GM19463 (cell line): ENCODE results near the gene ARFGAP2.

Experiments
- ATAC-seq: cut with Tn5 transposase; IDR thresholded peaks from one replicate; pipeline ENCODE4 v1.9.1; 2021; ENCODE audit warnings: mild to moderate bottlenecking, moderate library complexity; ENCODE audit not compliant: unreplicated experiment

Gene ARFGAP2

DNA sequence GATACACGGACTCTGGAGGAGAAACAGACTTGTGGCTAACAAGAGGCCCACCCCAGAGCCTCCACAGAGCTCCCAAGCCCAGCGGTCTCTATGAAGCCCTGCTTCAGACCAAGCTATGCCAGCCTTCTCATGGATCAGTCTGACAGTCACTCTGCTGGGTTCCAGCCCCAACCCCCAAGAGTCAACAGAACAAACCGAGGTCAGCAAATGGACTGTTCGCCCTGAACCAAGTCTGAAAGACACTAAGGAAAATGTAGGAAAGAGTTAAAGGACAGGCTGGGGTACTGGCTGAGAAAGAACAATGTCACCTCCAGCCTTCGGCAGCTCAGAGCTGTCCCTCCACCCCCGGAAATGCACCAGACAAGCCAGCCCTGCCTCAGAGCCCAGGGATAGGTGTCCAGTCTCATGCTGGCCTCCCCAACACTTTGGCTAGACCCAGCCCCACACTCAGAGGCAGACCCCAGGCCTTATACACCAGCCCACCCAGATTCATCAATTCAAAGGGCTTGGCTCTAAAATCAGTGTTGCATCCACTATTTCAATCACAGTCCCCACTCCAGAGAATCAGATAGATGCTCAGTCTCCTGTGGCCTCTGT is 3.8 kb downstream of the ARFGAP2 start:
- ATAC-seq: no peak

DNA sequence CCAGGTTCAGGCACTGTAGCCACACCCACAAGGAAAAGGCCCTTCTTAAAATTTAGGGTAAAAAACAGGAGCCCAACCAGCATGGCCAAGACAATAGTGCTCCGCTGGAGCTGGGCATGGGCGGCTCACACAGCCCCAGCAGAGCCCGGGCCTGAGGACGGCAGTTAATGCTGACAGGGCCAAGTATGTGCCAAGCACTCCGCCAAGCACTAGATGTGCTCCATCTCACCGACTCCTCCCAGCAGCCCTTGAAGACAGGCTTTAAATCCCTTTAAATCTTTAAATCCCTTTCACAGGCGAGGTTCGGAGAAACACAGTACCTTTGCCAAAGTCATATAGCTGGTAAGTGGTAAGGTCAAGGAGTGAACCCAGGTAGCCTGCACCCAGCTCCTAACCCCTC is 4.8 kb downstream of the ARFGAP2 start:
- no peak for ATAC-seq

DNA sequence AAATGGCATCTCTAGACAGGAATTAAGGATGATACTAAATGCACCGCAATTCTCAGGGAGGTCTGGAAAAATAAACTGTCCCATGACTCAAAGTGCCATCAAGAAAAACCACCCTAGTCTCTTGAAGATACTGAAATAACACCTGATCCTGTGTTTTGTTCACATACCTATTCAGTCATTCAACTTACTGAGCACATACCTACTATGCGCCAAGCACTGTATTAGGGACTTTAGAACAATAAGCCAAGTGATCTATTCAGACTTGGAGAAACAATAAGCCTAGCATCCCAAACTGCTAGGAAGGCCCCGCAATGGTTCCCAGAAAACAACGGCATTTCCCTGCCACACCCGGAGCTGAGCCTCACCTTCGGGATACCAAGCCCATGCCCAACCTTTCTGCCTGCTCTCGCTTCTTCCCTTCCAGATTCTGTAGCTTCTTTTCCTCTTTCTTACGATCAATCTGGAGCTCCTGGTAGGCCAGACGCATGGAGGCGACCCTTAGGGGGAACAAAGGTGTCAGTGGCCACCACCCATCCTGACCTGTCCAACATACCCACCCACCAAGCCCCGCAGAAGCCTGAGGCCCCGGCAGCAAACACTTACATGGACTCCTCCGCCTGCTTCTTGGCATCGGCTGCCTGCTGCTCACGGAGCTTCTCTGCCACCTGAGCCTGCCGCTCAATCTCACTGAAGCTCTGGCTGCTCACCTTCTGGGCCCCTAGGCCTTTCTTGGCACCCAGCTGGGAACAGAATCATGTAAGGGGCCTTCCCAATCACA is 5.4 kb downstream of the ARFGAP2 start:
- ATAC-seq: no peak

DNA sequence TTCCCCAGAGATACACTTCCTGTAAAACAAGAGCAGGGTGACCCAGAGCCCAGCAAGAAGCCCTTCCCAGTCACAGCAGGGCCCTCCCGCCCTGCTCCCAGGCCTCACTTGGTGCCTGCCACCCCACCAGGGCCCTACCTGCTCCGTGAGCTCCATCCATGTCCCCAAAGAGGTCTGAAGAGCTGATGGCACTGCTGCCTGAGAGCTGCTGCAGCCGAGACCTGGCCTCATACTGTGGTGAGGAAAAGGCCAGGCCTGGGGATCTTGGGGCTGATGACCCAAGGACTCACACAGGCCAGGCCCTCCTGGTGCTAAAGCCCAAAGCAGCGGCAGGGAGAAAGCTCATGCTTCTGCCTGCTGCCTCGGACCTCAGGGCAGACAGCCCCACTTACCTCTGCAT is 10.3 kb downstream of the ARFGAP2 start:
- no peak for ATAC-seq

DNA sequence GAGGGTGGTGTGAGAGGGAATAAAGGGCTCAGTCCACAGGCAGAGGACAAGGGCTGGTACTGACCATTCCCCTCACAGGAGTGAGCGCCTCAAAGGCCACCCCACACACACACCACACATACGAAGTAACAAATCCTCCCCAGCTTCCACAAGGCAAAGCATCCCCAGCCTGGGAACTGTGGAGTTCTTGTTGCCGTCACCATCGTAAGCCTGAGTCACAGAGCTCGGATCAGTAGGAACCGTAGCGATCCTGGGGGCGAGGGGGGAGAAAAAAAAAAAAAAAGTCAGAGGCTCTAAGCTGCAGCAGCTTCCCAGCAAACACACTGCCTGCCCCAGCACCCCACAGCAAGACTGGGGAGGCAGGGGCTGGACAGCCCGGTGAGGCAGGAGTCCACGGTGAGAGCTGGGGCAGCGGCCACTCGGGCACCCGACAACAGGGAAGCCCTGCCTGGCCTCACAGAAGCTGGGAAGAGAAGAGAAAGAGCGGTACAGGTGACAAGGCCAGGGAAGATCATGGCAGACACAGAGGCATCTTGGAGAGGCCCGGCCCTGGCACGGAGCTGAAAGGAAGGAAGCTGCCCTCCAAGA is 11.3 kb downstream of the ARFGAP2 start:
- ATAC-seq: no peak

DNA sequence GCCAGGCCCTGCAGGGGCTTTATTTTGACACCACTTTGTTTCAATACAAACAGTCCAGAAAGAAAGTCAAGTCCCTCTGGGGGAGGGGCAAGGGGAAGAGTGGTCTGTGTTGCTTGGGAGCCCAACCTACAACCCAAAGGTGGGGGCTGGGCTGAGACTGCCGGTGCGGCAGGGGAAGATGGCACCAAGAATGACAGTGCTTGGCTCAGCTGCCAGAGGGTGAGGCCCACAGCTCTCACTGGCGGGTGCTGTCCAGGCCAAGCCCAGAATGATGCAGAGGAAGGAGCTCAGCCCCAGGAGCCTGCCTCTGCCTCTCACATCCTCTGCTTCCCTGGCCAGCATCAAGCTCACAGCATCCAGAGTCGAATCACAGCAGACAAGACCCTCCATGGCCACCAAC is 12.4 kb downstream of the ARFGAP2 start:
- ATAC-seq: no peak

DNA sequence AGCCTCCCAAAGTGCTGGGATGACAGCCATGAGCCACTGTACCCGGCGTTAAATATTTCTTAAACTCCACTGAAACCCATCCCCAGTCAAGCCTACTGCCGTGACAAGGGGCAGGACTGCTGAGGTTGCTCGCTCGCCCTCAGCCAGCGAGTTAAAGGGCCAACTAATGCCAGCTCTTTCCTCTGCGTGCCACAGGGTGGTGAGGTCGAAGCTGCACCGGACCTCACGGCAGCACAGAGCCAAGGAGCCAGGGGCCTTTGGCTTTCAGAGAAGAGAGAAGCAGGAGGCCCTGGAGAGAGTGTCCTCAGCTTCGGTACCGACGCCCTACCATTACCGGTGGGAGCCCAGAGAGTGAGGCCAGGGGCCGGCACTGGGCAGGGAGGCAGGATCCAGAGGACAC is 12.8 kb downstream of the ARFGAP2 start:
- ATAC-seq: no peak

DNA sequence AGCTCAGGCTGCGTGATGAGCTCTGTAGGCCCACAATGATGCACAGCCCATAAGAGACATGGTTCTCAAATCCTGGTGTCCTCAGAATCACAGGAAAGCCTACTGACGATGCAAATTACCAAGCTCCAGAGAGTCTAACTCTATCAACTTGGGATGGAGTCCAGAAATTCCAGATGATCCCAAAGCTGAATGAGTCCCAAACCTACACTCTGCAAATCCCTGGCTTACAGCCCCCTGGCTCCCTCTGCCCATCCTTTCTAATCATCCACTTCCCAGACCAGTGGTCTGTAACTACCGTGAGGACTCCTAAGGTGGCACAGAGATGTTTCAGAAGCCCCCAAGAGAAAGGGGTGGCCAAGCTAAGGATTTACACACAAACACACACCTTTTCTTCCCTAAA is 13.5 kb downstream of the ARFGAP2 start:
- ATAC-seq: no peak

DNA sequence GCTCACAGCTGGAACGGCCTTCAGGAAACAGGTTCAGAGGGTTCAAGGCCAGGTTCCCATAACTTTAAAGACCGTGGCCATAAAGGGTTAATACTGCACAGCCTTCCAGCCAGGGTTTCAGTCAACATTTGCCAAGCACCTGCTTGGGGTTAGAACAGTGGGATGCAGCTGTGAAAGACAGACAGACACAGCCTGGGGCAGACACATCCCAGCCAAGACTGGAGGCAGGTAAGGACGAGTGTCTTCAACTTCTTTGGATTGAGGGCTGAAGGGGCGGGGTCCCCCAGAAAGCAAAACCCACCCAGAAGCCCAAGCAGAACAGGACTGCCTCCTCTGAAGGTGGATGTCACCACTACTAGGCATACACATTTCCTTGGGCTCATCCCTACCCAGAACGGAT is 14.3 kb downstream of the ARFGAP2 start:
- ATAC-seq: no peak

DNA sequence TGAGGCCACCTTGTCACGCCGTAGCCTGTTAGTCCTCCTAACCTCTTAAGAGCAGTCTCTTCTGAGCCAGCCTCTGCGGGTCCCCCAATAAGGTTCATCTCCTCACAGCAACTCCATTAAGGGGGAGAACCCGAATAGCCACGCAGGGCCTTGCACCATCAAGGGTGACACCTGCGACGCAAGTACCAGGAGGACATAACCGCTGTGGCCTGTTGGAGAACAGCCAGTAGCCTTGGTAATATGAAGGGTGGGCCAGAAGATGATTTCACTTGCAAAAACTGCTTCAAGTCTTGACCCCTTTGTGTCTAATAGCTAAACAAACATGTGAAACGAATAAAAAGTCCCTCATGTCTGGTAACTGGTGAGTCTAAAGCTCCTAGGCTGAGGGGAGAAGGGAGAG is 14.8 kb downstream of the ARFGAP2 start:
- no peak for ATAC-seq

DNA sequence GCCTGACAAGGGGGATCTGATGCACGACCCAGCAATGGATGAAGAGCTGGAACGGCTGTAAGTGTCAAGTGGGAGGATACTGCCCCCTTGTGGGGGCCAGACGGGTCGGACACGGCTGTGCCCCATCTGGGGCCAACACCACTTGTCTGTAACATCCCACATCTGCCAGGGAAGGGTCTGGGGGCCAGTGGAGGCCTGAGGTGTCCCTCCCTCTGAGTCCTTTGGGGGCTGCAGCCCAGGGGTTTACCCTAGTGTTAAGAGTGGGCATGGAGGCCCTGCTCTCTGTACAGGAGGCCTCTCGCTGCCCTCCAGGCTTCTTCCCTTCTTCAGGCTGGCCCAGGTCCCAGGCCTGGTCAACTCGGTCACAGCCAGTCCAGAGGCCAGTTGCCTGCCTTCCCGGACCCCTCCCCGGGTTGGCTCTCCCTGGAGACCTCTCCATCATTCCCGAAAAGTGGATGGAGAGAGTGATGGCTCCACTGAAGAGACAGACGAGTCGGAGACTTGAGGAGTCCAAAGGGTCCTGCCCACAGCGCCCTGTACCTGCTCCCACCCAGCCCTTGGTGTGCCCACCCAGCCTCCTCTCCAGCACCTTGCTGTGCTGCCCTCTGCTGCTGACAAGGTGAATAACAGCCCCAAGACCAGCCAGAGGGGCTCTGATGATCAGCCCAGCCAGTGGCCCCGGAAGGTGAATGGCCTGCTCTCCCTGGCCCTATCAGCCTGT is 15.4 kb downstream of the ARFGAP2 start:
- peak; percentile 76 for ATAC-seq

DNA sequence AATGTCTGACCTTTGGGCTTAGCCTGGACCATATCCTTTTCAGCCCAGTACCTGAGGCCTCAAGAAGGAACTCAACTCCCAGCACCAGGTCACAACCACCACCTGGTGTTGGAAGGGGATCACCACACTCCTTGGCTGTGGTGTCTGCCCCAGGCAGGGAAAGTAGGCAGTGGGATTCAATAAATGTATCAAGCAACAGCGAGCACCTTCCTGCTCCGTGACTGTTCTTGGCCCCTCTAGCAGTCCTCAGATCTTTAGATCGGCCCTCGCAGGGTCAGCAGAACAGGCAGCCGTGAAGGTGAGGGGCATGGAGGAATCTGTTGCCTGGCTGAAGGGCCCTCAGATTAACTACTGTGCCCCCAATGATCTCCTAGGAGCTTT is 15.9 kb downstream of the ARFGAP2 start:
- no peak for ATAC-seq

DNA sequence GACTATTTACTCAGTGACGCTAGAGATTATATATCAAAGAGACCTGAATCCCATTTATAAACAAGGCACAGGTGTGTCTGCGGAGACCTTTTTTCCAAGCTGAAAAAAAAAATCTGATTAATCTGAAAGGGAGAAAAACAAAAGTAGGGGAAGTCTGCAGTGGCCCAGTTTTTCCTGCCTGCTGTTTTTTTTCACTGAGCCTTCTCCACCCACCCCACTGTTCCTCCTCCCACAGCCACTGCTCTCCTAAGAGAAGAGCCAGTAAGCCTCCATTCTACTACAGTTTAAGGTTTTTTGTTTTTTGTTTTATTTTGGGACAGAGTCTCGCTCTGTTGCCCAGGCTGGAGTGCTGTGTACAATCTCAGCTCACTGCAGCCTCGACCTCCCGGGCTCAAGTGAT is 18.4 kb downstream of the ARFGAP2 start:
- ATAC-seq: no peak

DNA sequence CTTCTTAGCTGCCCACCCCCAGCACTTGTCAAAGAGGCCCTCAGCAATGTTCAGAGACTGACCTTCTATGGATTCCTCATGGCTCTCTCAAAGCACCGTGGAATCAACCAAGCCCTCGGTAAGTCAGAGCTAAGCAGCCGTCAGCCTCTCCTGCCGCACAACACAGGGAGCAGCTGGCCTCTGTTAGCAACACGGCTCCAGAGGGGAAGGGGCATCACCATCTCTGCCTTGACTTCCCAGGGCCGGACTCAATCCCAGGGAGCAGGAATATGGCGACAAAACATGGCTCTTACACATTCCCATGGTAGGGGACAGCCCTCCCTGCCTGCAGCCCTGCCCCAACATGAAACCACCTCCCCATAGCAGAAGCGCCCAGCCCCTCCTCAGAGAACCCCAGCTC is 18.9 kb downstream of the ARFGAP2 start:
- ATAC-seq: no peak

DNA sequence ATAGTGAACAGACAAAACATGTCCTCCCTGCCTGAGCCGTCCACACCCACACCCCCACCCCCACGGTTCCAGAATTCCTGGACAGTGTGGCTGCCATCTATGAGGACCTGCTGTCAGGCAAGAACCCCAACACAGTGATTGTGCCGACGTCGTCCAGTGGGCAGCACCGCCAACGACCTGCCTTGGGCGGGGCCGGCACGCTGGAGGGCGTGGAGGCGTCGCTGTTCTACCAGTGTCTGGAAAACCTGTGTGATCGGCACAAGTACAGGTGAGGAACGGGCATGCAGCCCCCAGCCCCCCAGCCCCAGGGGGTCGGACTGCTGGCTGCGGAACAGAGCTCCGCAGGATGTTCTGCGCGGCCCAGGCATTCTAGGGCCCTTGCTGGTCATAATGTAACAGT is 19.7 kb downstream of the ARFGAP2 start:
- ATAC-seq: no peak

DNA sequence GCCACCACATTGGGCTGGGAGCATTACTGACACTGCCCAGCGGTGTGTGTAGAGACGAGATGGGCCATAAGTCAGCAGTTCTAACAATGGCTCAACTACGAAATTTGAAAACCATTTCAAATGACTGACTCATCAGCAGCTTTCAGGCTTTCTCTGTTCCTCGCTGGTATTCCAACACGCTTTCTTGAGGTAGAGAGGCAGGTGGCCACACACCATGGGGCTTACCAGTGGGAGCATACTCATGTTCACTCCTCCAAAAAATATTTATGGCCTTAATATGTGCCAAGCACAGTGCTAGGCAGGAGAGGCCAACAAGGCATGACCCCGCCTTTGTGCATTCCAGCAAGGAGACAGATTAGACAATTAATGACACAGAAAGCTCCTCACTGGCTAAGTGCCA is 20.3 kb downstream of the ARFGAP2 start:
- ATAC-seq: no peak

DNA sequence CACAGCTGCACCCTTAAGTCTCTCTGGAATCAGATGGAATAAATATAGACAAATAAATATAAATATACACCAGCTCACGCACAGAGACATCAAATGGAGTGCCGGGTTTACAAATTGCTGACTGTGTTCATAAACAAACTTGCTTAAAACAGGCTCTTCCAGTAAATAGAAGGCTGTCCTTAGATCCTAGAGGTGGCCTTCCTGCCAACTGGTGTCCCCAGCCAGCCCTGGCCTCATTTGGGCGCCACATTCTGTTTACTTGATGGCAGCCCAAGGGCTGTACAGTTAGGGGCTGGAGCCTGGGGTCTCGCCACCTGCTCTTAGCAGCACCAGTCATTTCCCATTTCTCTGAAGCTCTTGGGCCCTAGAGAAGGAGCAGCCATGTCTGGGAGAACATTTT is 20.8 kb downstream of the ARFGAP2 start:
- no peak for ATAC-seq

DNA sequence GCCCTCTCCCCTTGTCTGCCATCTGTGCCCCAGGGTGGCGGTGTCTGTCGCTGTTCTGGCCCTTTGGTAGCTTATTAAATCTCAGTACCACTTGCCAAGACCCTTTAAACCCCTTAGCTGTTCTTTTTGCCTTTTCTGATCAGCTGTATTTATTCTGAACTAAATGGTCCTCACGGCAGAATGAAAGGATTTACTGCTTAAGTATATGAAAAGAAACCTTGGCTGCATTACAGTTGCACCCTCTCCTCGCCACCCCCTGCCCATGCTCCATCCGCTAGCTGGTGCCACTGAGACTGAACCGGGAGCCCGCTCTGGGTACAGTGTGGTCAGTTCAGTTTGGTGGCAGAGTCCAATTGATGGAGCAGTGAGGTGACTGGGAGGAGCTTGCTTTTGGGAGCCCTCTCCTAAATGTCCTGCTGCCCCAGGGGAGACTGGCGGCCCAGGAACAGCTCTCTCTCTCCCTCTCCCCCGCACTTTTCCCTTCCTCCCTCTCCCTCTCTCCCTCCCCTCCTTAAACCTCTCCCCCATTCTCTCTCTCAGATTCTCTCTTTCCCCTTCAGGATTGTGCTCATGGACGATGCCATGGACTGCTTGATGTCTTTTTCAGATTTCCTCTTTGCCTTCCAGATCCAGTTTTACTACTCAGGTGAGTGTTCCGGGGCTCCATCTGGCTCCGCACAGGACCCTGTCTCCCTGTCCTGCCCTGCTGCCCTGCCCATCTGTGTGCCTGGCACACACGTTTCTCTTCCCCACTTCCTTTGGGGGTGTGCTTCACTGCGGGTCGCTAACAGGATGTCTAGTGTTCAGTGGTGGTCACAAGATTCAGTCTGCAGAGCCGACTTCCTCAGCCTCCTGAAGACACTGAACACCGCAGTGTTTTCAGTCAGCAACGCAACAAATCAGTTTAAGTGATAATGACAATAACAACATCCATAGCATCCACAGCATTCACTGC is 21.8 kb downstream of the ARFGAP2 start:
- no peak for ATAC-seq

DNA sequence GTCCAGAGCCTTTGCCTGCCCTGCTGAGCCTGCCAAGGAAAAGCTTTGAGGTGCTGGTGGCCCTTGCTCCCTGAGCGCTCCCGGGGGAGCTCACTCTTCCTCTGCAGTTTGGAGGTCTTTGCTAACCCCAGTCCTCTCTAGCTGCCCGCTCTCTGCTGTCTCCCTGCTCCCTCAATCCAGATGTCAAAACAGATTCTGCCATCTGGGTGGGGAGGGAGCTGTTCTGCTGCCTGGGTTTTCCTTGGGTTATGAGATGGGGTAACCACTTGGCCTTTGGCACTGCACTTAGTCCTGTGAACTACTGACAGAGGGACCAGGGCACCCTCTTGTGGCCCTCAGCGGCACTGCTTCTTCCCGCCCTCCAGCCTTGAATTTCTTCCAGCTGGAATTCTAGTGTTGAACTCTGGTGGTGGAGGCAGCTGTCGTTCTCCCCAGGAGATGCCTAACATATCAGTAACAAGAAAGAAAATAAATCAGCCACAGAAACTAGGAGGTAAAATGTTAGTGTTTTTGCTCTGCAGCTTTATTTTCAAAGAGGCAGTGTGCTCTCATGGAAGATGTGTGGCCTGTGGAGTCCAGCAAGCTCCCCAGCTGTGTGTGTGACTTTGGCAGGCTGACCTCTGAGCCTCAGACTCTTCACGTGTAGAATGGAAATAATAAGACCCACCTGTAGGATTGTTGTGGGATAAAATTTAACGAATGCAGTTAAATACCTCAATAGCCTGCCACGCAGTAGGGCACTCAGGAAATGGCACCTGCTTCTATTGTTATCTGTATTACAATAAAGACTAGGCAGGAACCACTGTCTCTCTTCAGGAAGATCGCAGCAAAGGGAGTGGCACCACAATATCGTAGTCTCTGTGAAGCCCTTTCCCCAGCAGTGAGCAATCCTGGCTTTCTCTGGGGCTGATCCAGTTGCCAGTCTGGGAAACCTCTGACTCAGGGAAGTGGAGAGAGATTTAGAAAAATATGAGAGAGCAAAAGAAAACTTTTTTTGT is 23.4 kb downstream of the ARFGAP2 start:
- ATAC-seq: no peak
